GM21825 (cell line): ENCODE results near the gene RPS6KA6.

ENCODE experiments used
- ATAC-seq: cut with Tn5 transposase; IDR thresholded peaks from one replicate; pipeline ENCODE4 v1.9.1; 2021; ENCODE audit warnings: mild to moderate bottlenecking, moderate library complexity; ENCODE audit not compliant: unreplicated experiment

RPS6KA6 gene

DNA sequence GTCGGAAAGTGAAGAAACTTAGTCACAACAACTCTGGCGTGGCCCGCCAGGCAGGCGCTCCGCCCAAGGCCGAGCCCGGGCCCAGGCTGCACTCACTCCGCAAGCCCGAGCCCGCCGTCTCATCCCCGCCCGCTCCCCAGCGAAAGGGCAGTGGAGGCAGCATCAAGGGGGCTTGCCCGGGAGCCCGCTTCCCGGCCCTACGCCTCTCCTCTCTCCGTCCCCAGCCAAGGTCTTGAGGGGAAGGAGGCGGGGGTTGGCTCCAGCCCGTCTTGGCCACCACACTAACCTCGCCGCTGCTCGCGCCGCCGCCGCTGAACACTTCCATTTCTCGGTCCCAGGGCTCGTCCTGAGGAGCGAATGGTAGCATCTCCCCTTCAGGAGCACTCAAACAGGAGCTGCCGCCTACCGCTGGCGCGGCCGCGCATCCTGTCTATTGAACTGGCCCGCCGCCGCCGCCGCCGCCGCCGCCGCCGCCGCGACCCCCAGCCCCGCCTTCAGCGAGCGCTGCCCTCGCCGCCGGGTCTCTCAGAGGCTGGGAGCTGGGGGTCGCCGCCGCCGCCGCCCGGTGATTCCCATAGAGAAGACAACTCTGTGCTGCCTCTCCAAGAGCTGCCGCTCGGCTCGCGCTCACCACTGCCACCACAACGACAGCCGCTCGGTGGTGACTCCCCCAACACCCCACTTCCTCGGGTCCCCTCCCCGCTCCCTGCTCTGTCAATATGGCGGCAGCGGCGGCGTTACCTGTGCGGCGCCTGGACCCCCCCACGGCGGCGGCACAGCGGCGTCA is at the start of gene RPS6KA6:
TSS of gene RPS6KA6 (minus strand) at position 667 of the 787 bp plus-strand sequence. CDS start at position 367, 300 bp downstream.
- no peak for ATAC-seq

DNA sequence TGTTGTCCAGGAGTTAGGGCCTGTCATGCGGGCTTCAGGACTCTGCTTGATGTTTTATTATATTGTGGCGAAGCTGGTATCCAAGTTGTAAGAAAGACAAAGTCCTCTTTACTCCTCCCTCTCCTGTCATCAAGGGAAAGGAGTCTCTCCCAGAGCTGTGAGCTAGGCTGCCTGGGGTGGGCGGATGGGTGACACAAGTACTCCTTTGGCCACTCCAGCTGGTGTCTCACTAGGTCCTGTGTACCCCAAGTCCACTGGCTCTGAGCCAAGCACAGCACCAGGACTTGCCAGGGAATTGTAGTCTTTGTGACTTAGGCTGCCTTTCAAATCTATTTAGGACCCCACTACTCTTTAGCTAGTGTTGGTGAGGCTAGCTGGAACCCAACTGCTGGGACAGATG is 36.7 kb upstream of the RPS6KA6 start:
- ATAC-seq = no peak

DNA sequence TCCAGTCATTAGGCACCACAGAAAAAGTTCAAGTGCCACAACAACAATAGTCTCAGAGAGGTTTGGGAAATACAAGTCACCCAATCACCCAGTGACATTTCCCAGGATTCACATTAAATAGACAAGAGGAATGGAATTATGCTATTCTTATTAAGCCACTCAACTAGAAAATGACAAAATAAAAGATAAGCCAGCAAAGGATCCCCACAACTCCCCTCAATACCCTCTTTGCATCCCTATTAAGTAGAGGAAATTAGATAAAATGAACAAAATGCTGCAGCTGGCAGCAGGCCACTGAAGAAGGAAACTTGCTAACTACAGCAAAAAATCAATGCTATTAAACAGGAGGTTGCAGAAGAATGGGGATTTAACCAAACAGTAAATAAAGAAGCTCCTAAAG is 35.3 kb upstream of the RPS6KA6 start:
- no peak for ATAC-seq

DNA sequence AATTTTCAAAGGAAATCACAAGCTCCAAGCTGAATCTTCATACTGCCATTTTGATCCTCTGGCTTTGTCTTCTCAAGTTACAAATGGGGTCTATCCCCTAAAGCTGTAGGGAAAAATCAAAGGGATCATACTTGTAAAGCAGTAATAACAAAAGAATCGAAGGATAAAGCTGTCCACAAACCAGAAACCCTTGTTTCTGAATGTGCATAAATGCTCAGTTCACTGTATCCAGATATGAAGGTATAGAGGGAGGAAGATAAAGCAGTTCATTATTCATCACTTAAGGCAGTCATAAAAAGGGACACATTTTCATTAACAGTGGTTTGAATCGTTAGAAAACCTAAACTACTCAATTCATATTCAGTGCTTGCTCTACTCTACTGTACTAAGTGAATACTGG is 33.2 kb upstream of the RPS6KA6 start:
- no peak for ATAC-seq

DNA sequence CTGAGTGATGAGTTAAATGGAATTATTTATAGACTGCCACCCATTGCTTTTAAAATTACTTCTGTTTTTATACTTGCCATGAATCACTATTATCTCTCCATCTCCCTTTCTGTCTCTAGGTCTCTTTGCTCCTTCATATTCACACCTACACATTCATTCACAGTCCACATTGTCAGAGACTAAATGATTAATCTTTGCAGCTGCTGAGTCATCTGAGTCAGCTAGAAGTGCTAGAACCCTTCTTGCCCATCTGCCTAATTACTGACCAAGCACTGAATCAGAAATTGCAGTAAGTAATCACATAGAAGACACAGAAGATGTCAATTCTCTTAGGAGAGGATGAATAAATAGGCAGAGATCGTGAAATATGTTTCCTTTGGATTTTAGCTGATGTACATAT is 31.6 kb upstream of the RPS6KA6 start:
- no peak for ATAC-seq

DNA sequence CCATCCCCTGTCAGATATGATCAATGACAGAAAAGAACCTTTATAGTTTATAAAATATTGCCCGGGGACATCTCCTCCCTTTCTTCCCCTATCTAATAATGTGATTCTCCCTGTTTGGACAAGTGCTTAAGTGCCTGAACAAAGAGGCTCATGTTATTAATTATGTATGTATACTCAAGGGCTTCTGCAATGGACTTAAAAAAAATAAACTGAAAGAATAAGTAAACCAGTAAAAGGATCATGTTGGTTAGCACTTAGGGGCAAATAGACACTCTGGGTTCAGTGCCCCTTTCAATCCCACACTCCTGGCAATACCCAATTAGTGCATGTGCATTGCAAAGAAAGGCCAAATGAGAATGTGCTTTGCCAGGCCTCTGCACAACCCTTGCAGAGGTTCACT is 30.7 kb upstream of the RPS6KA6 start:
- ATAC-seq = no peak

DNA sequence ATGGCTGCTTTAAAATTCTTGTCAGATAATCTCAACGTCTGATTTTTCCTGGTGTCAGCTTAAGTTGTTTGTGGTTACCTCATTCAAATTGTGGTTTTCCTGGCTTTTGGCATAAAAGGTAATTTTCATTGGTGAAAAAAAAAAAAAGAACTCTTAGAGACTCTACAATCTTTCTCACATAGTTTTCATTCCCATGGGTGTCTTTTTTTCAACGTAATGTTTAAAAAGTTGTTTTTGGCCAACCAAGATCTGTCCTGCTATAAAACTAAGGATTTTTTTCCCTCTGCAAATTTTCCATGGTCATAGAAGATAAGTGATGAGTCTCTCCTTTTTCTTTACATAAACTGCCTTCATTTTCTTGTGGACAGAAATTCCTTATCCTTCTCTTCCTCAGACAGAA is 28.9 kb upstream of the RPS6KA6 start:
- no peak for ATAC-seq

DNA sequence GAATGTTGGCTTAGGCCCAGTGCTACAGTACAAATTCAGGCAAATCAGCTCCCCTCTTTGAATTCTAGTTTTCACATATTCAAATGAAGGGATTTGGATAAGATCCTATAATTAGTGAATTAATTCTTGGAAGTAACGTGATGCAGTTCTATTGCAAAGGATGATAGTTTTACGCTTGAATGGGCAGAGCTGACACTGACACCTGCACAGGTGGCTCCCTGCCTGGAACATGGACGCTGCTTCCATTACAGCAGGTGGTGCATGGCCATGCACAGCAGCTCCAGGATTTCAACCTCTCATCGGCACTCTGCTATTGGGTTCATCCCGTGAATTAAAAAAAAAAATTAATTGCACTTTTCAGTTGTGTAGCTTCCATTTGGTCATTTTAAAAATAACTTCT is 28.4 kb upstream of the RPS6KA6 start:
- ATAC-seq = no peak

DNA sequence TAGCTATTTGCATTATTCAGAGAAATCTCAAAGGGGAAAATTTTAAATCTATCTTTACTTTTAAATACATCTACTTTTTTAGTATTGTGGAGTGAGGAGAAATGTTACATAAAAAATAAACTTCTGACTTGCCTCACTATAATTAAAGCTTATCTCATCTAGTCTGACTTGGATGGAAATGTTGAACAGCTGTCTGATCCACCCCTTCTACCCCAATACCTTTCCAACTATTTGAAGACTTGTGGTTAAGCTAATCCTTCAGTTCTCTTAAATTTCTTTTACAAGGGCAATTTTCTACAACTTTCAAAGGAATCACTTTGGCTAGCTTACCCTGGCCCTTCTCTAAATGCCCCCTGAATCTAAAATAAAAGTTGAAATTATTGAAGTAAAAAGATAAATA is 17.3 kb upstream of the RPS6KA6 start:
- no peak for ATAC-seq

DNA sequence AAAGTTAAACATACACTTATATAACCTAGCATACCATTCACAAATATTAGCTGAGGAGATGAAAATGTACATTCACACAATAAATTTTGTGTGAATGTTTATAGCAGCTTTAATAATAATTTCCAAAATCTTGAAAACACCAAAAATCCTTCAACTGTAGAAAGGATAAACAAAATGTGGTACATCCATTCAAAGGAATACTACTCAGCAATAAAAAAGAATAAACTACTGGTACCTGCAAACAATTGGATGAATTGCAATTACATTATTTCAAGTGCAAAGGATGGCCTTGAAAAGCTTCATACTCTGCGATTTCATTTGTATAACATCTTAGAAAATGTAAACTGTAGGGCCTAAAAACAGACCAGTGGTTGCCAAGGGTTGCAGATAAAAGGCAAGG is 11.7 kb upstream of the RPS6KA6 start:
- no peak for ATAC-seq

DNA sequence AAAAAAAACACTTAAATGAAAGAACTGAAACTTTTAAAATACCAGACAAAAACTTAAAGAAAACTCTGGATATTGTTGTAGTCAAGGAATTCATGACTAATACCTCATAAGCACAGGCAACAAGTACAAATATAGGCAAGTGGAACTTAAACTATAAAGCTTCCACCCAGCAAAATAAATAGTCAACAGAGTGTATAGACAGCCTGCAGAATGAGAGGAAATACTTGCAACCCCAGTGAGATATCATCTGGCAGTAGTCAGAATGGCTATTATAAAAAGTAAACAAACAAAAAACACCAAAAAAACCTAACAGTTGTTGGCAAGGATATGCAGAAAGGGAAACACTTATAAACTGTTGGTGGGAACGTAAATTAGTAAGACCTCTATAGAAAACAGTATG is 9.6 kb upstream of the RPS6KA6 start:
- no peak for ATAC-seq

DNA sequence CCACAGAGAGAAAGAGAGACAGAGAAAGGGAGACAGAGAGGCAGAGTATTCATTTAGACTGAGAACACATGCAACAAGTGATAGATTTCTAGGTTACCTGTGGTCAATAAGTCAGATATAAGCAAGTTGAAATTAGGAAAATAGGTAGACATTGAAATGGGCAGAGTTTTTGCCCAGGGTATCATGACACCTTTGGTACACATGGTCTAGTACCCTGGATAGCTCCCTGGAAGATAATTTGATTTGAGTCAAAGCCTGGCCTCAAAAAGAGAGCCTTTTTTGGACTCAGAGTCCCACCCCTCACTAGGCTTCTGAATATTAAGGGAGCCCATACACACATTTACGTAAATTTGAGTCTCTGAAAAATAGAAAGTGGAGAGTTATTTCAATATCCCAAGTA is 4.0 kb upstream of the RPS6KA6 start:
- ATAC-seq = no peak

DNA sequence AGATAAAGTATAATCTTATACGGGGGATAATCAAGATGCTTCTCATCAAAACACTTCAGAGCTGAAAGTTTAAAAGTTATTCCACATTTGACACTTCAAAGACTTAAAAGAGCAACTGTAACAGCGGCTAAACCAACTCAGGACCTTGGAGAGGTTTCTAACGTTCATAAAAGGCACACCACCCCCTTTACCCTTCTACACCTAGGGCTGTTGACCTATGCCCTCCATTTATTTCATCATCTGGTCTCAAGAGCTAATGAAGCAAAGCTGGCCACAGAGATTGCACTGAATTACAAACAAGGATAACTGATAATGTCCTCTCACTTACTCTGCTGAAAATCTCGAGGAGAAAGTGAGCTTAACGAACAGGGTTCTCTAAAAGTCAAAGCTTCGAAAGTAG is 1.1 kb upstream of the RPS6KA6 start:
- no peak for ATAC-seq

DNA sequence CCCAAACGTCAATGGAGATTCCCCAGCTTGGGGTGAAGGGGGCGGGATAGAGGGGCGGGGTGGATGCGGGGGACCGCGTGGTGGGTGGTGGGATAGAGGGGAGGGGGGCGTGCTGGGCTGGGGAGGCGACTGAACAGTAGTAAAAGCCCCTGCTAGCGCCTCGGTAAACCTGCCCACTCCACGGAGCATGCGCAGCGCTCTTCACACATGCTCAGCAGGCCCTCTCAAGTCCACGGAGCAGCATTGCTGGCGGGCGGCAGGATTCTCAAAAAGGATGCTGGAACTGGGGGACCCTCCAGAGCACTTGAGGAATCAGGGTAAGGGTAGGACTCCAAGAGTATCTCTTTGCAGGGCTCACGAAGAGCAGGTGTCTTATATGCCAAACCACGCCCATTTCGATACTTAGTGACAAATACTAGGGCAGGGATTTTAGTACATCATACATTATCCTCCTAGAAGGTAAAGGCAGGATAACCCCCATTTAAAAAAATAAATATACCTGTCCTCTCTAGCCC is 378 bp upstream of the RPS6KA6 start:
- ATAC-seq = no peak

DNA sequence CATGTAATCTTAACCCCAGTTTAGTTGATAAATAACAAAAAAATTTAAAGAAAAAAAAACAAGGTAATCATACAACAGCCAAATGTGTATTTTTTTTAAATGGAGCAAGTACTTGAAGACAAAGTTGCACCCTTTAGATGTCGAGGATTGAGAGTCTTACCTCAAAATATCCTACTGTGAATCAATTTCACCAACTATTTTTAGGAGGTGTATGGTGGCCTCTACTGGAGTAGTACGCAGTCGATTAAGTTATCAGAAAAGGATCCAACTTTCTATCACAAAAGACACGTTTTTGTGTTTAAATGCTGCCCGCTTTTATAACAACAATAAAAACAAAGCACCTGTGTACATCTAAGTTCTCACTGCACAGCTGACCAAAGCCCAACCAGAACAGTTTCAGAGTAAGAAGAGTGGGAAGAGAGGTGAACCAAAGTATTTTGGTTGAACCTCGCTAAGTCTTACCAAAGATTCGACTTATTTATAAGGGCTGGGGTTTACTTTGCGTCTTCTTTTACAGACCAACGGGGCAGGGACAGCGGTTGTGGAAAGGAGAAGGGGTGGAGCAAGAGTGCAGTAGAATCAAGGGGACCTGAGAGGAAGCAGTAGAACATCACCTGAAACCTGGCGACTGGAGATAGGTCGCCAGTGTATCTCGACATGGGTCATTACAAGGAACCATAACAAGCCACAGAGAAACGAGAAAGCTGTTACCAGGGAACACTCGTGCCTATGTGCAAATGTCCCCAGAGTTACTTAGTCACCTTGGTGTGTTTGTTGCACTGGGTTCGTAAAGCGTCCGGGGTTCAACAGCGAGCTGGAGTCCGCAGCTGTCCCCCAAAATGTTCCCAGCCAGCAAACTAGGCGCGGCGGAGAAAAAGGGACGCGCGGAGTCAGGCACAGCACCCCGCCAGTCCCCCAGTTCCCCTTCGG is 1.1 kb downstream of the RPS6KA6 start:
- no peak for ATAC-seq

DNA sequence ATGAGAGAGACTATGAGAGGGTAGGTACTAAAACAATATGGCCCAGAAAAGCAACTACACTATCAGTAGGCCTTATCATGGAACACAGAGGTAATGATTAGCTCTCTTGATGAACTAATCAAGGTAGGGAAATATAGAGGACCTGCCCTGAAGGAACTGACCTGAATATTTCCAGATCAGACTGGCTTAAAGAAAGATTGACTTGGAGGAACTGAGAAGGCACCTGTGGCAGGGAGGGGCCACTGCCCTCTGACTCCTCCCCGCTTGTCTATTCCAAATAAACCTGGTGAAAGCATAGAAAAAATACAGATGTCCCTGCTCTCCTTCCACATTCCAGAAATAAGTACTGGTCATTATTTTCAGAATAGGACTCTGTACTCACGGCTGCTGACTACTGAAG is 5.5 kb downstream of the RPS6KA6 start:
- no peak for ATAC-seq

DNA sequence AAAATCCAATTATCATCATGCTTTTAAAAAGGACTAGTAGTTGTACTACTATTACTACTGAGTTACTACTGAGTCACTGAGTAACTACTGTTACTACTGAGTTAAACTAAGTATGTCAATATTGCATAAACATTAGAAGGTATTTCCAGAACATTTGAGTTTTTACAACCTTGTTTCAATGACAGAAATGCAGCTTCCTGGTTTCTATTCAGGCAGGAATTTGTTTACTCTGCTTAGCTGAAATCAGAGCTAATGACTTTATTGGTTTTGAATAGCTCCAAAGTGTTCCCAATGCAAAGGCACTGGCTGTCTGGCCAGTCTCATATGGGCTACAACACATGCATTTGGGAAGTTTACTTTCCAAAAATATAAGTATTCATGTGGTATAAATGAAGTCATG is 12.0 kb downstream of the RPS6KA6 start:
- ATAC-seq = no peak

DNA sequence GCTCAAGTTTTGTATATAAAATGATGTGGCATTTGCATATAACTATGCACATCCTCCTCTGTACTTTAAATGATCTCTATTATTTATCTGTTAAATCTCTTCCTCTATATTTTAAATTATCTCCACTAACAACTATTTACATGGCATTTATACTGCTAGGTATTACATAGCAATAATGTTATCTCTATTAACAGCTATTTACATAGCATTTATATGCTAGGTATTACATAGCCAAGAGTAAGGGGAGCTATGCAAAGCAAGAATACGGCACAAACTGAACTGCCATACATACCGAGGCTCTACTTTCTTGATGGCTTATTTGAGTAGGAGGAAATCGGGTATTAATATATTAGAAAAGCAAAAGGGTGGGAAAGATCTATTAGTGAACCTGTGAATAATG is 12.7 kb downstream of the RPS6KA6 start:
- no peak for ATAC-seq

DNA sequence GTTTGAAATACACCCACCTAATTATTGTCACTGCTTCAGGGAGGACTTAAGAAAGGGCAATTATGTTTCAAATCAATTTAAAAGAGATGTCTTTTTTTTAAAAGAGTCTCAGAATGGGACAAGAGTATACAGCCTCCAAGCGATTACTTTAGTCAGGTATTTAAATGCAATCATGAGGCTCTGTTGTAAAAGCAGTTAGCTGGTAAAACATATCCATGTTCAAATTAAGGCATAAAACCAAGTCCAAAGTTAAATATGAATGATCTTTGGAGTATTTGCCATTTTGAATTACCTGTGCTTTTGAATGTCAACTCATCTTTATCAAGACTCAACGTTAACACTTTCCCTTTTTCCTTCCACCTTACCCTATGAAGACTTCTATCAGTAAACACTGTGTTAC is 13.7 kb downstream of the RPS6KA6 start:
- no peak for ATAC-seq

DNA sequence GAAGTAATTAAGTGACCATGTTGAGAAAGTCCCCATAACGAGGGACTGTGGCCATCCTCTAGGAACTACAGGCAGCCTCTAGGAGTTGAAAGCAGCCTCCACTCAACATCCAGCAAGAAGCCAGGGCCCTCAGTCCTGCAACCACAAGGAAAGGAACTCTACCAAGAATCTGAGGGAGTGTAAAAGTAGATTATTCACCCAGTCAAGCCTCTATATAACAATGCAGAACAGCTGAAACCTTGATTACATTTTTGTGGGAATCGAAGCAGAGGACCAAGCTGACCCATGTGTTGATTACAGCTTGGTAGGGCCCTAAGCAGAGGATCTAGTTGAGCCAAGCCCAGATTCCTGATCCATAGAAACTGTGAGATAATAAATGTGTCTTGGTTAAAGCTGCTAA is 17.1 kb downstream of the RPS6KA6 start:
- ATAC-seq = no peak

DNA sequence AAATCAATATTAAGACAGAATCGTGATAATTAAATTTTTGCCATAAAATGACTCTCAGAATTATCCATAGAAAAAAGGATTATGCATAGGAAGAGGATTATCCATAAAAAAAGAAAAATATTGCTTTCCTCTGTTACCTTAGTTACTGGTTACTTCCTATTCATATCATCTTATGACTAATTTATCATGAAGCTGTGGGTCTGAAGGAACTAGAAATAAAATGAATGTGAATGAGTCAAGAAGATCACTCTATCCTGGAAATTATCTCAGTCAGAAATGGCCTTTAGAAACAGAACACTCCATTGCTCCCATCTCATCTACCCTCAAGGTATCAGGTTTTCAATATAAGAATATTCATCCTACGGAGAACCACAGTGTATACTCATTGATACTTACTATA is 19.4 kb downstream of the RPS6KA6 start:
- ATAC-seq = no peak

DNA sequence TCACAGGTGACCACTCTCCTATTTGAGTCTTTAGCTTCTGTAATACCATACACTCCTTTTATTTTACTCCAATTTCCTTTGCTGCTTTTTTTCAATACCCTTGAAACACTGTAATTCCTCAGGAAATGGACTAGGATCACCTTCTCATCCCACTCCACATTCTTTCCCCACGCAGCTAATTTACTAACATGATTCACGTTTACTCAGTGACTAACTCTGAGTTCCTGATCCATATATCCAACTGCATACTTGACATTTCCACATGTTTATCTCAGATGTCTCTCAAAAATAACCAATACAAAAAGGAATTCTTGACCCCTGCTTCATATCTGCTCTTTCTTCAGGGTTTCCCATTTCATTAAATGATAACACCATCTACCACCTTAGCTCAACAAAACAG is 19.9 kb downstream of the RPS6KA6 start:
- no peak for ATAC-seq
